K562 (cell line): ENCODE data around the gene CCDC15. TPM values are rescaled to one million over a fixed set of nuclear protein-coding genes. Genes with fewer than 3 reads are reported as not detected.

Source experiments
- ATAC-seq: fragments of 200-7000 bp; cut with Tn5 transposase; 3 replicates; pipeline ENCODE4 v1.9.1; 2020; ENCODE audit warnings: moderate library complexity
- BruUV-seq: library from RNA; stranded (reverse); fragments of 400-500 nt; replicated peaks from 2 replicates; lab custom pipeline; 2021; lab: Mats Ljungman, UMichigan
- CTCF ChIA-PET: fragments of 300-600 bp; formaldehyde crosslinking; extraction: SDS; loops from one replicate; lab custom pipeline; 2021; ENCODE audit warnings: low intra/inter-chr PET ratio; lab: Yijun Ruan, JAX
- POLR2A ChIA-PET: fragments of 300-600, 350-650 bp; sonication (Branson Sonifier 250); formaldehyde crosslinking; extraction: SDS; loops from one replicate; lab custom pipeline; 2021; ENCODE audit warnings: antibody characterized with exemption, inconsistent platforms; lab: Yijun Ruan, JAX
- DNase-seq, 4 experiments: peaks; one replicate each; pipeline versions ENCODE4 v3.0.0 to v3.0.0-alpha.2; 2011 to 2018; ENCODE audit warnings: low spot score in 3 of 4, mixed read lengths in 3 of 4; ENCODE audit errors: extremely low read depth in 1 of 4
- FAIRE-seq: peaks from 2 replicates; lab custom pipeline; 2011; peaks lifted over from hg19 to GRCh38; lab: Jason Lieb, UNC
- H2AFZ ChIP-seq: 2 replicates; pipeline ENCODE4 v1.6.0; 2011; ENCODE audit warnings: low read depth, low read length, control low read depth, inconsistent platforms
- H3K27ac ChIP-seq: fragments of 200-600 bp; 3 replicates; pipeline ENCODE4 v1.8.0; 2011; ENCODE audit warnings: low read depth, mild to moderate bottlenecking, control low read depth, inconsistent platforms, low read length, moderate library complexity, mixed read lengths; ENCODE audit errors: extremely low read depth
- H3K27me3 ChIP-seq, 2 experiments: fragments of 300-600 bp in 1 of 2; 2 replicates in 1 of 2; 3 replicates in 1 of 2; pipeline versions ENCODE4 v1.6.0 to v1.8.0; 2011; ENCODE audit warnings: inconsistent platforms in 2 of 2, low read length in 2 of 2, mild to moderate bottlenecking in 1 of 2, mixed read lengths in 1 of 2, moderate library complexity in 1 of 2; ENCODE audit not compliant: control insufficient read depth in 2 of 2, insufficient read depth in 2 of 2
- H3K36me3 ChIP-seq: fragments of 300-600 bp; 3 replicates; pipeline ENCODE4 v1.8.0; 2011; ENCODE audit warnings: mild to moderate bottlenecking, low read length, inconsistent platforms; ENCODE audit not compliant: control insufficient read depth, insufficient read depth
- H3K4me1 ChIP-seq, 2 experiments: fragments of 200-600 bp in 1 of 2; replicated peaks in 1 of 2; 2 replicates in 1 of 2; 3 replicates in 1 of 2; pipeline versions ENCODE4 v1.5.1 to v1.8.0; 2011; ENCODE audit warnings: inconsistent platforms in 2 of 2, low read length in 2 of 2, mild to moderate bottlenecking in 1 of 2, mixed read lengths in 1 of 2, moderate library complexity in 1 of 2; ENCODE audit not compliant: control insufficient read depth in 2 of 2, insufficient read depth in 2 of 2
- H3K4me2 ChIP-seq: 2 replicates; pipeline ENCODE4 v1.6.1; 2011; ENCODE audit warnings: low read length, control low read depth, inconsistent platforms, mixed read lengths; ENCODE audit not compliant: insufficient read depth
- H3K4me3 ChIP-seq: fragments of 200-600 bp; sonication (generic), shearing (Covaris generic); 2 replicates; pipeline ENCODE4 v1.5.1; 2016; ENCODE audit warnings: control low read depth, inconsistent platforms
- H3K79me2 ChIP-seq: fragments of 200-600 bp; 3 replicates; pipeline ENCODE4 v1.8.0; 2011; ENCODE audit warnings: low read length, inconsistent platforms; ENCODE audit not compliant: control insufficient read depth, insufficient read depth
- H3K9ac ChIP-seq, 2 experiments: 2 replicates each; pipeline versions ENCODE4 v1.6.0 to v1.6.1; 2011; ENCODE audit warnings: low read depth in 2 of 2, low read length in 2 of 2, control low read depth in 1 of 2, inconsistent platforms in 1 of 2, mild to moderate bottlenecking in 1 of 2, mixed read lengths in 1 of 2; ENCODE audit not compliant: insufficient read depth in 1 of 2
- H3K9me1 ChIP-seq: one replicate; pipeline ENCODE4 v1.6.0; 2011; ENCODE audit warnings: inconsistent platforms, mild to moderate bottlenecking, low read length, moderate library complexity; ENCODE audit not compliant: control insufficient read depth, insufficient read depth
- H3K9me3 ChIP-seq: replicated peaks from 2 replicates; pipeline ENCODE4 v1.5.1; 2011; ENCODE audit warnings: low read depth, low read length, inconsistent platforms; ENCODE audit not compliant: control insufficient read depth, insufficient read depth
- H4K20me1 ChIP-seq: replicated peaks from 2 replicates; pipeline ENCODE4 v1.6.1; 2011; ENCODE audit warnings: low read length, inconsistent platforms, mixed read lengths; ENCODE audit not compliant: control insufficient read depth, insufficient read depth
- CBX2 ChIP-seq: fragments of 200-600 bp; sonication (generic); IDR thresholded peaks from one replicate; pipeline ENCODE4 v1.6.1; 2012; ENCODE audit warnings: mild to moderate bottlenecking, low read length, inconsistent platforms; ENCODE audit not compliant: insufficient read depth, poor library complexity, severe bottlenecking
- CHCHD3 ChIP-seq: fragments of 250-450 bp; sonication (Bioruptor Pico); IDR thresholded peaks from 2 replicates; pipeline ENCODE4 v2.1.2; 2022; ENCODE audit warnings: mild to moderate bottlenecking
- DIDO1 ChIP-seq: fragments of 450-650 bp; IDR thresholded peaks from 2 replicates; pipeline ENCODE4 v1.6.1; 2016; ENCODE audit warnings: low read depth, missing biosample characterization, missing genetic modification characterization
- E2F3 ChIP-seq: fragments of 250-450 bp; sonication (Bioruptor Pico); IDR thresholded peaks from 2 replicates; pipeline ENCODE4 v1.4.0; 2020; ENCODE audit warnings: mild to moderate bottlenecking
- ETV5 ChIP-seq: sonication (generic); formaldehyde crosslinking; IDR thresholded peaks from 2 replicates; pipeline ENCODE4 v1.4.0; 2020; ENCODE audit warnings: low read depth, mild to moderate bottlenecking, missing genetic modification reagents
- HOXB6 ChIP-seq: fragments of 250-450 bp; sonication (Bioruptor Pico); IDR thresholded peaks from 2 replicates; pipeline ENCODE4 v1.5.1; 2022; ENCODE audit warnings: mild to moderate bottlenecking, borderline replicate concordance
- HSF4 ChIP-seq: fragments of 250-450 bp; sonication (Bioruptor Pico); IDR thresholded peaks from 2 replicates; pipeline ENCODE4 v2.1.2; 2022; ENCODE audit warnings: mild to moderate bottlenecking, moderate library complexity, borderline replicate concordance
- LCOR ChIP-seq: sonication (generic); formaldehyde crosslinking; IDR thresholded peaks from 2 replicates; pipeline ENCODE4 v1.8.0; 2022; ENCODE audit warnings: mild to moderate bottlenecking, missing genetic modification reagents
- NRF1 ChIP-seq, 2 experiments: fragments of 450-650 bp; IDR thresholded peaks in 1 of 2; conservative IDR thresholded peaks in 1 of 2; 2 replicates each; pipeline ENCODE4 v1.6.1; 2014; ENCODE audit warnings: mild to moderate bottlenecking in 2 of 2
- POLR2AphosphoS5 ChIP-seq: IDR thresholded peaks from 2 replicates; pipeline ENCODE4 v1.6.1; 2011; ENCODE audit warnings: mild to moderate bottlenecking, low read depth, low read length, moderate library complexity; ENCODE audit not compliant: control insufficient read depth, insufficient read depth
- RHOXF2B ChIP-seq: fragments of 250-450 bp; sonication (Bioruptor Pico); conservative IDR thresholded peaks from 2 replicates; pipeline ENCODE4 v1.5.1; 2021
- SPI1 ChIP-seq: IDR thresholded peaks from 2 replicates; pipeline ENCODE4 v1.6.1; 2011; ENCODE audit warnings: low read depth, low read length, control low read depth, borderline replicate concordance
- TAF7 ChIP-seq: fragments of 450-650 bp; IDR thresholded peaks from 2 replicates; pipeline ENCODE4 v1.6.1; 2016; ENCODE audit warnings: missing genetic modification characterization, missing compliant biosample characterization
- XRCC4 ChIP-seq: IDR thresholded peaks from one replicate; pipeline ENCODE4 v1.6.1; 2011; ENCODE audit not compliant: insufficient read depth, insufficient read length; ENCODE audit errors: extremely low read depth
- ZNF175 ChIP-seq: fragments of 200-800 bp; sonication (Bioruptor generic); IDR thresholded peaks from 2 replicates; pipeline ENCODE4 v1.6.1; 2016; ENCODE audit warnings: low read depth, mild to moderate bottlenecking, missing genetic modification characterization, missing compliant biosample characterization
- ZNF24 ChIP-seq: fragments of 450-650 bp; IDR thresholded peaks from 2 replicates; pipeline ENCODE4 v1.6.1; 2016
- ZNF408 ChIP-seq: fragments of 250-450 bp; sonication (Bioruptor Pico); IDR thresholded peaks from 2 replicates; pipeline ENCODE4 v1.4.0; 2020; ENCODE audit warnings: low read depth, mild to moderate bottlenecking, moderate library complexity
- ZNF717 ChIP-seq: fragments of 250-450 bp; sonication (Bioruptor Pico); IDR thresholded peaks from 2 replicates; pipeline ENCODE4 v1.5.0; 2021
- WGBS: fragments of 100-300 bp; shearing (Covaris generic); methylation state at CpG from one replicate; pipeline ENCODE4 v1.1.6; 2016; ENCODE audit warnings: low coverage, mixed read lengths; ENCODE audit not compliant: insufficient coverage; ENCODE audit errors: missing lambda C conversion rate; 5-methylcytosine and 5-hydroxymethylcytosine counted together
- in situ Hi-C: fragments of 300-500 bp; cut with MboI; formaldehyde crosslinking; loops from 4 replicates; pipeline ENCODE4 v1.15.0; 2018; ENCODE audit warnings: inconsistent platforms, mixed read lengths
- intact Hi-C: fragments of 100-400 bp; cut with micrococcal nuclease; formaldehyde crosslinking; loops from 2 replicates; pipeline ENCODE4 v1.14.2; 2022
- polyA plus RNA-seq, 8 experiments: library from polyadenylated mRNA; depleted of rRNA in 4 of 8; stranded (reverse) in 5 of 8; unstranded in 3 of 8; fragments of >200 nt; fragmentation: Nextera tagmentation in 2 of 8; fragmentation: Illumina TruSeq in 1 of 8; extraction: Ambion mirVana in 2 of 8; extraction: Trizol in 1 of 8; gene quantifications; 2 replicates each; pipeline versions ENCODE4 v1.2.1 to v1.2.3, GENCODE V29; 2011 to 2014; ENCODE audit warnings: inconsistent platforms in 1 of 8, missing spikeins in 1 of 8
- total RNA-seq, 7 experiments: library from RNA; depleted of rRNA in 6 of 7; stranded (reverse); fragments of >200 nt in 6 of 7; fragmentation: Illumina TruSeq in 2 of 7; extraction: Trizol in 2 of 7; gene quantifications; 2 replicates each; pipeline versions ENCODE4 v1.2.1 to v1.2.3, GENCODE V29; 2011 to 2021; ENCODE audit warnings: low replicate concordance in 1 of 7
- TF ChIP-seq, protein P1 (sequence below): fragments of 450-650 bp; formaldehyde crosslinking; IDR thresholded peaks from 2 replicates; pipeline ENCODE4 v1.4.0; 2020; ENCODE audit warnings: mild to moderate bottlenecking, moderate library complexity

CCDC15 gene
- total and polyA plus RNA-seq, 9 of the 15 experiments (the other 6 are each of a cell fraction or from before 2014, with no cell fraction given) = 1.9 to 9.2 (median 3.9) TPM

DNA sequence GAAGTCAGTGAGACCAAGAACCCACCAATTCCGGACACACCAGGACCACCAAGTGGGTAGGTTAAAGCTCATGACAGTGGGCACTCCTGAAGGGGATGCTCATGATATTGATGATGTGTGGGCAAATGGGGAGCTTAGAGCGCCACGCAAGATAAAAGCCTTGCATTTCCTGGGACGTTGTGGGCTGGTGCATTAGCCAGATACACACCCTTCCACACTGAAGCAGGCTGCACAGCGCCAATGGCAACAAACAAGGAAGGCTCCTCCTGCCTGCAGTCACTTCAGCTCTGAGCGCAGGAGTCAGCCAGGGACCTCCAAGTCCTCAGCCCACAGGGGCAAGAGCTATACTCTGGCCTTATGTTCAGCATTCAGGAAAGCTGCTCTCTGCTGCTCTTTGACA is 136.8 kb downstream of the CCDC15 start:
- no peak overlapping the region for H2AFZ ChIP-seq
- H3K4me2 ChIP-seq = no peak overlapping the region
- no peak overlapping the region for H3K4me3 ChIP-seq
- FAIRE-seq = no peak
- TF ChIP-seq XRCC4 (no peak), RHOXF2B (no peak), HSF4 (CRISPR knock-in tag) (no peak), ETV5 (no peak), ZNF24 (no peak), ZNF717 (CRISPR knock-in tag) (no peak), SPI1 (no peak), CBX2 (no peak), HOXB6 (CRISPR knock-in tag) (no peak), POLR2AphosphoS5 (no peak), CHCHD3 (CRISPR knock-in tag) (no peak), ZNF408 (CRISPR knock-in tag) (no peak), DIDO1 (tag) (no peak), E2F3 (CRISPR knock-in tag) (no peak), LCOR (CRISPR knock-in tag) (no peak), TAF7 (tag) (no peak), ZNF175 (no peak), NRF1 (conservative IDR thresholded peaks at IDR 0.05 in 1 of 2, IDR thresholded peaks at IDR 0.05 in 1 of 2) (no peak)
- TF ChIP-seq, protein P1, sequence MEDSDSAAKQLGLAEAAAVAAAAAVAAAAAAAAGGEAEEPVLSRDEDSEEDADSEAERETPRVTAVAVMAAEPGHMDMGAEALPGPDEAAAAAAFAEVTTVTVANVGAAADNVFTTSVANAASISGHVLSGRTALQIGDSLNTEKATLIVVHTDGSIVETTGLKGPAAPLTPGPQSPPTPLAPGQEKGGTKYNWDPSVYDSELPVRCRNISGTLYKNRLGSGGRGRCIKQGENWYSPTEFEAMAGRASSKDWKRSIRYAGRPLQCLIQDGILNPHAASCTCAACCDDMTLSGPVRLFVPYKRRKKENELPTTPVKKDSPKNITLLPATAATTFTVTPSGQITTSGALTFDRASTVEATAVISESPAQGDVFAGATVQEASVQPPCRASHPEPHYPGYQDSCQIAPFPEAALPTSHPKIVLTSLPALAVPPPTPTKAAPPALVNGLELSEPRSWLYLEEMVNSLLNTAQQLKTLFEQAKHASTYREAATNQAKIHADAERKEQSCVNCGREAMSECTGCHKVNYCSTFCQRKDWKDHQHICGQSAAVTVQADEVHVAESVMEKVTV = no peak
- intact Hi-C loops = loop anchor here (1.0 to 5.0 kb wide), 3 partner anchors 50 to 781 kb away; no protein-coding TSS in a partner anchor
- WGBS = 62% methylated on average over 6 of the region's 6 CpGs
- ATAC-seq = peak; percentile 33
- ChIA-PET POLR2A (interaction anchor here (0.6 to 2.5 kb wide), 3 partner anchors 13 to 29 kb away, joined by 3 to 6 read pairs (median 3); no protein-coding TSS in a partner anchor), CTCF (interaction anchor here (0.6 to 2.3 kb wide), 5 partner anchors 33 to 783 kb away, joined by 3 to 8 read pairs (median 3); no protein-coding TSS in a partner anchor)
- no peaks in the 10 kb centered on the region for H3K79me2 ChIP-seq
- no peak overlapping the region for H3K9ac ChIP-seq
- H3K27ac ChIP-seq = no peak overlapping the region
- in situ Hi-C loops = no loop called here
- peaks cover 0 to 7% of the 10 kb centered on the region in 2 experiments; a peak in 2 of 5 replicates for H3K4me1 ChIP-seq
- H3K27me3 ChIP-seq = no peaks in the 10 kb centered on the region
- H3K9me3 ChIP-seq = no peaks in the 10 kb centered on the region
- 0 out of 2 replicates have a peak, but pooled peaks cover 3% of the 10 kb centered on the region for H4K20me1 ChIP-seq
- no peak for DNase-seq
- peaks cover 2% of the 10 kb centered on the region; the same call in 1 of the 3 replicates for H3K36me3 ChIP-seq
- H3K9me1 ChIP-seq = no peaks in the 10 kb centered on the region
- TSS peak; percentile 76 for BruUV-seq
